Lung (tissue), 12 donors: ENCODE measurements around the gene PODNL1. TPM values are rescaled to one million over a fixed set of nuclear protein-coding genes. Genes with fewer than 3 reads are reported as not detected.
"Not testable (repeated sequence)": the region's sequence is repeated elsewhere in the genome, so short reads cannot be mapped to it uniquely, and the experiment has no call there.

Experiments used
- ATAC-seq: fragments of 200-7000 bp; cut with Tn5 transposase; one replicate; pipeline ENCODE4 v1.9.1; 2020; ENCODE audit warnings: moderate number of reproducible peaks; ENCODE audit not compliant: insufficient read depth, low FRiP score
- DNase-seq, 3 donors: peaks; one replicate each; pipeline ENCODE4 v3.0.0-alpha.2; 2013 to 2017
- H3K27ac ChIP-seq, 2 donors: one replicate each; pipeline ENCODE4 v1.5.1; 2013; ENCODE audit warnings: mild to moderate bottlenecking in 2 of 2, moderate library complexity in 2 of 2, control low read depth in 1 of 2, inconsistent platforms in 1 of 2, low read depth in 1 of 2, low read length in 1 of 2
- H3K27me3 ChIP-seq, 3 donors: one replicate each; pipeline ENCODE4 v1.5.1; 2013; ENCODE audit warnings: low read length in 2 of 3; ENCODE audit not compliant: control insufficient read depth in 3 of 3, insufficient read depth in 3 of 3
- H3K36me3 ChIP-seq, 4 donors: one replicate each; pipeline ENCODE4 v1.5.1; 2013; ENCODE audit warnings: low read length in 4 of 4, mild to moderate bottlenecking in 1 of 4, moderate library complexity in 1 of 4; ENCODE audit not compliant: control insufficient read depth in 4 of 4, insufficient read depth in 4 of 4
- H3K4me1 ChIP-seq, 5 donors: one replicate each; pipeline ENCODE4 v1.5.1; 2013; ENCODE audit warnings: low read length in 5 of 5, mild to moderate bottlenecking in 2 of 5, moderate library complexity in 1 of 5; ENCODE audit not compliant: control insufficient read depth in 5 of 5, insufficient read depth in 5 of 5
- H3K4me3 ChIP-seq: one replicate; pipeline ENCODE4 v1.5.1; 2013; ENCODE audit warnings: mild to moderate bottlenecking, control low read depth, moderate library complexity
- H3K9ac ChIP-seq, 2 donors: one replicate each; pipeline ENCODE4 v1.5.1; 2013; ENCODE audit warnings: low read length in 2 of 2, control low read depth in 1 of 2; ENCODE audit not compliant: insufficient read depth in 1 of 2
- H3K9me3 ChIP-seq, 4 donors: one replicate each; pipeline ENCODE4 v1.5.1; 2013; ENCODE audit warnings: low read length in 3 of 4, mild to moderate bottlenecking in 1 of 4, moderate library complexity in 1 of 4; ENCODE audit not compliant: control insufficient read depth in 4 of 4, insufficient read depth in 3 of 4
- WGBS, 2 donors: extraction: QIAGEN DNeasy Blood & Tissue Kit; methylation state at CpG; one replicate each; pipeline ENCODE4 v1.1.7; 2013; 5-methylcytosine and 5-hydroxymethylcytosine counted together
- polyA plus RNA-seq, 2 donors: library from polyadenylated mRNA; stranded (reverse); fragments of 200-250 nt; gene quantifications; one replicate each; pipeline ENCODE4 v1.2.1, GENCODE V29; 2013
- total RNA-seq, 2 donors: library from RNA; depleted of rRNA in 1 of 2; stranded (reverse); fragments of >200 nt in 1 of 2; gene quantifications; one replicate each; pipeline ENCODE4 v1.2.1, GENCODE V29; 2014 to 2021
- TF ChIP-seq, protein P1 (sequence below): IDR thresholded peaks from 2 replicates; pipeline ENCODE4 v1.5.1; 2012; ENCODE audit warnings: mild to moderate bottlenecking; ENCODE audit errors: control extremely low read depth, extremely low read depth
- donor health status: control.
- donor health status: control.
- donor health status: Bipolar disorder and iron deficiency.
- donor health status: healthy.
- donor health status: DM: yes; HTN: yes; CAD: no.

PODNL1 gene
- total and polyA plus RNA-seq, 4 donors = 0.55 to 6.4 (median 0.92) TPM

DNA sequence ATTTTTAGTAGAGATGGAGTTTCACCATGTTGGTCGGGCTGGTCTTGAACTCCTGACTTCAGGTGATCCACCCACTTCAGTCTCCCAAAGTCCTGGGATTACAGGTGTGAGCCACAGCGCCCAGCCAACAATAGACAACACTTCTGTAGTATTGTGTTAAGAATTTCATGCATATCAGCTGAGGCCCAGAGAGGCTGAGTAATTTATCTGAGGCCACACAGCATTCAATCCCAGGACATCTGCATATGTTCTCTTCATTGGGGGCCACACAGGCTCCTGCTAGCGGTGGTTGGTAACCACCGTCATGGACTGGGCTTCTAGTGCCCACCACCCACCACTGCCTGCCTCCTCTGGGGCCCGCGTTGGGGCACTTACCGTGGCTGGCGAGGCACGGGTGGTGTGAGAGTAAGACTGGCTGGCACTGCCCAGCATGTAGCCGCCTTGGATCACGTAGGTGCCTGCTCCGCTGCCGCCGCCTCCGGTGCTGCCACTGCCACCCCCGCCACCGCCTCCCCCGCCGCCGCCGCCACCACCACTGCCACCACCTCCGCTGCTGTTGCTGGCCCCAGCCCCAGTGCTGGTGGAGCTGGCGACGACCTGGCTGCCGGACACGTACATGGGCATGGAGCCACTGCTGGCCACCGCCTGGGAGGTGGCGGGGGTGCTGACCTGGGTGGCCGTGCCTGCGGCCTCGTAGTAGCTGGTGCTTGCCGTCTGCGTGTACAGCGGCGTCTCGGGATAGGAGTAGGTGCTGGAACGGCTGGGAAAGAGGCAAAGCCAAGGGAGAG lies 34.3 kb upstream of the PODNL1 start:
- H3K9me3 ChIP-seq = no peaks in the 10 kb centered on the region
- DNase-seq (no peak), ATAC-seq (no peak)
- no peak overlapping the region for H3K4me3 ChIP-seq
- 96 to 97% methylated on average over 36 to 37 of the region's 37 CpGs for WGBS, 2 donors
- no peaks in the 10 kb centered on the region for H3K4me1 ChIP-seq
- H3K36me3 ChIP-seq = peaks cover 4 to 40% (median 15%) of the 10 kb centered on the region in 4 donors
- H3K9ac ChIP-seq = no peak overlapping the region
- no peaks in the 10 kb centered on the region for H3K27me3 ChIP-seq
- no peak overlapping the region for H3K27ac ChIP-seq
- TF ChIP-seq, protein P1, sequence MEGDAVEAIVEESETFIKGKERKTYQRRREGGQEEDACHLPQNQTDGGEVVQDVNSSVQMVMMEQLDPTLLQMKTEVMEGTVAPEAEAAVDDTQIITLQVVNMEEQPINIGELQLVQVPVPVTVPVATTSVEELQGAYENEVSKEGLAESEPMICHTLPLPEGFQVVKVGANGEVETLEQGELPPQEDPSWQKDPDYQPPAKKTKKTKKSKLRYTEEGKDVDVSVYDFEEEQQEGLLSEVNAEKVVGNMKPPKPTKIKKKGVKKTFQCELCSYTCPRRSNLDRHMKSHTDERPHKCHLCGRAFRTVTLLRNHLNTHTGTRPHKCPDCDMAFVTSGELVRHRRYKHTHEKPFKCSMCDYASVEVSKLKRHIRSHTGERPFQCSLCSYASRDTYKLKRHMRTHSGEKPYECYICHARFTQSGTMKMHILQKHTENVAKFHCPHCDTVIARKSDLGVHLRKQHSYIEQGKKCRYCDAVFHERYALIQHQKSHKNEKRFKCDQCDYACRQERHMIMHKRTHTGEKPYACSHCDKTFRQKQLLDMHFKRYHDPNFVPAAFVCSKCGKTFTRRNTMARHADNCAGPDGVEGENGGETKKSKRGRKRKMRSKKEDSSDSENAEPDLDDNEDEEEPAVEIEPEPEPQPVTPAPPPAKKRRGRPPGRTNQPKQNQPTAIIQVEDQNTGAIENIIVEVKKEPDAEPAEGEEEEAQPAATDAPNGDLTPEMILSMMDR = no peak

DNA sequence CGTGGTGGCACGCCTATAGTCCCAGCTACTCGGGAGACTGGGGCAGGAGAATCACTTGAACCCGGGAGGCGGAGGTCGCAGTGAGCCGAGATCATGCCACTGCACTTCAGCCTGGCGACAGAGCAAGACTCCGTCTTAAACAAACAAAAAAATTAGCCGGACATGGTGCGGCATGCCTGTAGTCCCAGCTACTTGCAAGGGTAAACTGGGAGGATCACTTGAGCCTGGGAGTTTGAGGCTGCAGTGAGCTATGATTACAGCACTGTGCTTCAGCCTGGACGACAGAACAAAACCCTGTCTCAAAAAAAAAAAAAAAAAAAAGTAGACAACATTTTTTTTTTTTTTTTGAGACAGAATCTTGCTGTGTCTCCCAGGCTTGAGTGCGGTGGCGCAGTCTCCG lies 33.7 kb upstream of the PODNL1 start:
- H3K27me3 ChIP-seq, H3K27ac ChIP-seq, H3K4me1 ChIP-seq, H3K9me3 ChIP-seq, ATAC-seq, H3K4me3 ChIP-seq, DNase-seq, H3K9ac ChIP-seq: not testable (repeated sequence)
- 80 to 93% methylated on average over 15 of the region's 15 CpGs for WGBS, 2 donors
- peaks cover 4 to 43% (median 18%) of the 10 kb centered on the region in 4 donors for H3K36me3 ChIP-seq

- Histone ChIP-seq H3K27ac (no peak overlapping the region), H3K27me3 (no peaks in the 10 kb centered on the region), H3K4me1 (no peaks in the 10 kb centered on the region), H3K9me3 (no peaks in the 10 kb centered on the region), H3K4me3 (no peak overlapping the region), H3K36me3 (peaks cover 6 to 54% (median 21%) of the 10 kb centered on the region in 4 donors), H3K9ac (no peak overlapping the region)
- TF ChIP-seq, protein P1 = no peak
- WGBS, 2 donors = 92 to 96% methylated on average over 16 to 18 of the region's 18 CpGs
- ATAC-seq (no peak), DNase-seq (no peak)
Measured at GRCh38 chr19:13969897-13970296, 31.7 kb upstream of the PODNL1 start.

GRCh38 chr19:13968999-13969398 lies 30.8 kb upstream of the PODNL1 start:
- Histone ChIP-seq H3K9me3 (no peaks in the 10 kb centered on the region), H3K36me3 (peaks cover 6 to 57% (median 18%) of the 10 kb centered on the region in 4 donors), H3K27me3 (no peaks in the 10 kb centered on the region), H3K27ac (no peak overlapping the region), H3K4me3 (no peak overlapping the region), H3K9ac (no peak overlapping the region), H3K4me1 (no peaks in the 10 kb centered on the region)
- no peak for DNase-seq
- WGBS, 2 donors = 92 to 95% methylated on average over 18 of the region's 18 CpGs
- no peak for ATAC-seq
- TF ChIP-seq, protein P1 = no peak
